OCI-LY7 (cell line): ENCODE data around the gene PFDN4. TPM values are rescaled to one million over a fixed set of nuclear protein-coding genes. Genes with fewer than 3 reads are reported as not detected.

Experiments
- BruUV-seq: library from RNA; stranded (reverse); fragments of 400-500 nt; replicated peaks from 2 replicates; lab custom pipeline; 2021; lab: Mats Ljungman, UMichigan
- CTCF ChIA-PET: fragments of 300-600 bp; sonication (Branson Sonifier 250); formaldehyde crosslinking; loops from one replicate; lab custom pipeline; 2022; ENCODE audit warnings: antibody characterized with exemption; ENCODE audit not compliant: unreplicated experiment; lab: Charles Lee
- POLR2A ChIA-PET: fragments of 300-600 bp; sonication (Branson Sonifier 250); formaldehyde crosslinking; loops from one replicate; lab custom pipeline; 2022; ENCODE audit warnings: antibody characterized with exemption; lab: Charles Lee
- DNase-seq: peaks from one replicate; pipeline ENCODE4 v3.0.0-alpha.2; 2015; ENCODE audit warnings: low spot score
- H2AFZ ChIP-seq: fragments of 200-600 bp; sonication (generic), shearing (Covaris generic); 2 replicates; pipeline ENCODE4 v1.6.1; 2014; ENCODE audit warnings: mild to moderate bottlenecking, antibody characterized with exemption, low read length, moderate library complexity
- H3K27ac ChIP-seq: fragments of 200-600 bp; sonication (generic); 2 replicates; pipeline ENCODE4 v1.5.1; 2014; ENCODE audit warnings: mixed run types, low read depth, mild to moderate bottlenecking, moderate library complexity, low read length, inconsistent platforms; ENCODE audit not compliant: poor library complexity, severe bottlenecking
- H3K36me3 ChIP-seq: fragments of 200-600 bp; sonication (generic); 2 replicates; pipeline ENCODE4 v1.6.1; 2014; ENCODE audit warnings: mild to moderate bottlenecking, antibody characterized with exemption, low read length, moderate library complexity, mixed read lengths; ENCODE audit not compliant: insufficient read depth
- H3K4me1 ChIP-seq: fragments of 200-600 bp; sonication (generic); 2 replicates; pipeline ENCODE4 v1.5.1; 2014; ENCODE audit warnings: mild to moderate bottlenecking, low read length; ENCODE audit not compliant: insufficient read depth, poor library complexity, severe bottlenecking
- H3K4me2 ChIP-seq: fragments of 200-600 bp; sonication (generic); 2 replicates; pipeline ENCODE4 v1.6.1; 2014; ENCODE audit warnings: mild to moderate bottlenecking, low read length
- H3K4me3 ChIP-seq: fragments of 200-600 bp; sonication (generic); 2 replicates; pipeline ENCODE4 v1.5.1; 2014; ENCODE audit warnings: mild to moderate bottlenecking, low read depth, low read length; ENCODE audit not compliant: poor library complexity, severe bottlenecking
- H3K79me2 ChIP-seq: fragments of 200-600 bp; sonication (generic); 2 replicates; pipeline ENCODE4 v1.6.1; 2016; ENCODE audit warnings: low read depth, mild to moderate bottlenecking, low read length, moderate library complexity, mixed read lengths; ENCODE audit not compliant: insufficient read depth
- H3K9me2 ChIP-seq: fragments of 200-600 bp; sonication (generic); 2 replicates; pipeline ENCODE4 v1.6.1; 2016; ENCODE audit warnings: mild to moderate bottlenecking, low read length, mixed read lengths; ENCODE audit not compliant: insufficient read depth
- H3K9me3 ChIP-seq: fragments of 200-600 bp; sonication (generic); 2 replicates; pipeline ENCODE4 v1.6.1; 2014; ENCODE audit warnings: mild to moderate bottlenecking, mixed run types, low read length, mixed read lengths
- H4K20me1 ChIP-seq: fragments of 200-600 bp; sonication (generic); 2 replicates; pipeline ENCODE4 v1.6.1; 2014; ENCODE audit warnings: mild to moderate bottlenecking, antibody characterized with exemption, low read length, moderate library complexity, mixed read lengths; ENCODE audit not compliant: insufficient read depth
- EZH2phosphoT487 ChIP-seq: fragments of 200-600 bp; sonication (generic); IDR thresholded peaks from 2 replicates; pipeline ENCODE4 v1.6.1; 2018; ENCODE audit warnings: low read depth, borderline replicate concordance, mild to moderate bottlenecking, mixed run types, antibody characterized with exemption, low read length, moderate library complexity, mixed read lengths
- intact Hi-C: fragments of 100-400 bp; cut with micrococcal nuclease; formaldehyde crosslinking; loops from one replicate; pipeline ENCODE4 v1.10.0; 2022; ENCODE audit not compliant: unreplicated experiment
- total RNA-seq, 2 experiments: library from RNA; depleted of rRNA in 1 of 2; stranded (reverse); fragments of >200 nt in 1 of 2; shearing (Covaris generic) in 1 of 2; gene quantifications; 2 replicates each; pipeline ENCODE4 v1.2.3, GENCODE V29; 2014 to 2022
- TF ChIP-seq, protein P1 (sequence below): fragments of 200-600 bp; sonication (generic); conservative IDR thresholded peaks from 2 replicates; pipeline ENCODE4 v1.5.1; 2014; ENCODE audit warnings: mild to moderate bottlenecking, antibody characterized with exemption, low read length, moderate library complexity, mixed read lengths

Gene PFDN4
- total RNA-seq, 2 experiments from 2014 or later: 29.7 to 40.7 TPM

DNA sequence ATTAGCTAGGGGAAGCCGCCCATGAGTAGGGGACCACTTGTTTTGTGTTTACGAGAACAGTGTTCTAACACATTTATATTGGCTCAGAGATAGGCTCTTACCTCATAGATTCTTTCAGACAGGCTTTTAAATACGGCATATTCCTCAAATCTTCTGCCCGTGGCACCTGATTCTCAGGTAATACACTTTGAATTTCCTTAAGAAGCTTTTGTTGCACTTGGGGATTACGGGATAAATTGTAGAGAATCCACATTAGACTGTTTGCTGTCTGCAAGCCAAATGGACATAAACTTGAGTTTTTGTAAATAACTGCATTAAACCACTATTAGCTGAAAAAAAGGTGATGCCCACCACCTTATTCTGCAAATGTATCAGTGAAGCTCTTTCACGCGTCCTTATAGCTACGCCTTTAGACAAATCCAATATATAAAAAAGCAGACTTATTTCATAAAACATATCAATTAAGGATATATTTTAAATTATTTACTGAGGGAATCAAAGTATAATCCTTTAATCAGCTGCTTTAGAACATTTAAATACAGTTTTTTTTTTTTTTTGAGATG lies 49.0 kb upstream of the PFDN4 start:
- Histone ChIP-seq H3K4me3 (no peak overlapping the region), H2AFZ (no peak overlapping the region), H3K4me1 (no peaks in the 10 kb centered on the region), H3K9me3 (no peaks in the 10 kb centered on the region), H3K9me2 (no peaks in the 10 kb centered on the region), H3K4me2 (no peak overlapping the region), H4K20me1 (no peaks in the 10 kb centered on the region), H3K36me3 (no peaks in the 10 kb centered on the region), H3K27ac (no peak overlapping the region), H3K79me2 (no peaks in the 10 kb centered on the region)
- BruUV-seq: no TSS peak
- ChIA-PET CTCF (no interaction called here), POLR2A (no interaction called here)
- no peak for DNase-seq
- TF ChIP-seq, protein P1, sequence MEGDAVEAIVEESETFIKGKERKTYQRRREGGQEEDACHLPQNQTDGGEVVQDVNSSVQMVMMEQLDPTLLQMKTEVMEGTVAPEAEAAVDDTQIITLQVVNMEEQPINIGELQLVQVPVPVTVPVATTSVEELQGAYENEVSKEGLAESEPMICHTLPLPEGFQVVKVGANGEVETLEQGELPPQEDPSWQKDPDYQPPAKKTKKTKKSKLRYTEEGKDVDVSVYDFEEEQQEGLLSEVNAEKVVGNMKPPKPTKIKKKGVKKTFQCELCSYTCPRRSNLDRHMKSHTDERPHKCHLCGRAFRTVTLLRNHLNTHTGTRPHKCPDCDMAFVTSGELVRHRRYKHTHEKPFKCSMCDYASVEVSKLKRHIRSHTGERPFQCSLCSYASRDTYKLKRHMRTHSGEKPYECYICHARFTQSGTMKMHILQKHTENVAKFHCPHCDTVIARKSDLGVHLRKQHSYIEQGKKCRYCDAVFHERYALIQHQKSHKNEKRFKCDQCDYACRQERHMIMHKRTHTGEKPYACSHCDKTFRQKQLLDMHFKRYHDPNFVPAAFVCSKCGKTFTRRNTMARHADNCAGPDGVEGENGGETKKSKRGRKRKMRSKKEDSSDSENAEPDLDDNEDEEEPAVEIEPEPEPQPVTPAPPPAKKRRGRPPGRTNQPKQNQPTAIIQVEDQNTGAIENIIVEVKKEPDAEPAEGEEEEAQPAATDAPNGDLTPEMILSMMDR: no peak
- no peak for TF ChIP-seq EZH2phosphoT487
- intact Hi-C loops: no loop called here

DNA sequence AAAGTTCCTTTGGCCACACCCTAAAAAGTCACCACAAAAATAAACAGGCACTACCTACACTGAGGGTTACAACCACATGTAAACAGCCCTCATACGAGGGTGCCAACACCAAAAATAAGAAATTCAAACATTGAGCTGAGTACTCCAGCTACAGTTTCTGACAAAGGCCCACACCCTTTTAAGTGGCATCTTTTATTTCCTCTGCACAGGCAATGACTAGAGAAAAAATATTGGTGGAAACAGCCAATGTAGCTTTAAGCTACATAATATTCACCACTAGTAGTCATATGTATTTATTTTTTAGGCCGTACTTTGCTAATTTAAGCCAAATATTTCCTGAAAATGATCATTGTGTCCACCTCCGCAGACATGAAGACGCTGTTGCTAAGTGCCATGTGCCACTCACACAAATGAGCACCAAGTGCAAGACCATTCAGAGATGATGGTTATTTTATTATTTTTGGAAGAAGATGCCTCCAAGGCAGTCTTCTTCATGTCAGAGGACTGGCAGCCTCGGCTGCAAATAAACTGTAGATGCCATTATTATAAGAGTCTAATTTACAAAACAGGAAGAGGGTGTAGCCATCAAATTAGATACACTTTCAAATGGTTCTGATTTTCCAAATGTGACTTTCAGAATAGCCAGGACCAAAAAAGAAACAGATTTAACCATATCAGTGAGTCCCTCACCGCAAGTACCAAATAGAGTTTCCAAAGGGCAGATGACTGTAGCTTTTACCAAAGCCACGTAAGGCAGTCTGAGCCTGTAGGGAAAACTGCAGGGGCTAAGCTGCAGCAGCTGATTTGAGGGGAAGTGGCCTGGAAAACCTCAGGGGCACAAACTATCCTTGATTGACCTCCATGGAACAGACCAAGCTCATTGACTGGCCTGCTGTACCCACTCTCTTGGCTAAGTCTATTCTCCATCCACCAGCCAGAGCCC lies 47.6 kb upstream of the PFDN4 start:
- no peaks in the 10 kb centered on the region for H4K20me1 ChIP-seq
- no peak overlapping the region for H3K27ac ChIP-seq
- no peaks in the 10 kb centered on the region for H3K36me3 ChIP-seq
- TF ChIP-seq, protein P1: no peak
- TF ChIP-seq EZH2phosphoT487: no peak
- no peaks in the 10 kb centered on the region for H3K79me2 ChIP-seq
- ChIA-PET CTCF (no interaction called here), POLR2A (interaction anchor here (0.6 kb wide), 1 partner anchor 43 kb away, joined by 3 read pairs; no protein-coding TSS in a partner anchor)
- H3K4me2 ChIP-seq: no peak overlapping the region
- no peak for DNase-seq
- H3K9me3 ChIP-seq: no peaks in the 10 kb centered on the region
- H3K4me3 ChIP-seq: no peak overlapping the region
- H3K4me1 ChIP-seq: no peaks in the 10 kb centered on the region
- intact Hi-C loops: no loop called here
- H3K9me2 ChIP-seq: no peaks in the 10 kb centered on the region
- no peak overlapping the region for H2AFZ ChIP-seq
- no TSS peak for BruUV-seq
